ENCODE data around the gene SCN3B. TPM values are rescaled to one million over a fixed set of nuclear protein-coding genes. Genes with fewer than 3 reads are reported as not detected.

Gene SCN3B
- total RNA-seq, 1 experiment from 2014 or later, result 0.77 TPM

DNA sequence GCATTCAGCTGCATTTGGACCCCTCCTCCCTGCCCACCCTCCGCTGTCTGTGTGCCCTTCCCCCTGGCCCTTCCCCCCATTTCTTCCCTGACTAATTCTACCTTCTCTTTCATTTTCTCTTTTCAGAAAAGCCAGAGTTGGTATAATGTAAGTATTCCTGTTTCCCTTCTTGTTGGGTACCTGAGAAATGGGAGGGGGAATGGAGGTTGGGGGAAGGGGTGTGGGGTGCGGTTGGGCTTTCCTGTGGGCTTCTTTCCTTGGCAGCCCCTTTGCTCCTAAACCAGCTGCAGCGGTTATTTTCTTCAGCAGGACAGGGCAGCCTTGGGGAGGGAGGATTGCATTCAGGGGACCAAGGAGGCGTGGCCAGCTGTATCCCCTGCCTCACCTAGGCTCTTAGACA is 70.2 kb downstream of the SCN3B start:
- Histone ChIP-seq H2BK15ac (ENCODE audit: low read depth, low read length) (no peak overlapping the region), H3K23me2 (ENCODE audit: insufficient read length, low read depth, low read length, poor library complexity, severe bottlenecking) (no peaks in the 10 kb centered on the region), H2BK5ac (ENCODE audit: insufficient read length, low read length) (no peak overlapping the region), H2BK20ac (ENCODE audit: low read depth, low read length, poor library complexity, severe bottlenecking) (no peak overlapping the region), H3K9me3 (ENCODE audit: control insufficient read depth, low read depth, low read length) (no peaks in the 10 kb centered on the region), H3K4ac (ENCODE audit: low read depth, low read length) (no peak overlapping the region), H3T11ph (ENCODE audit: low read length) (no peak overlapping the region), H4K5ac (ENCODE audit: insufficient read length, low read depth, low read length) (no peak overlapping the region), H3K79me1 (ENCODE audit: insufficient read depth, low read depth, low read length, poor library complexity, severe bottlenecking) (no peaks in the 10 kb centered on the region), H2BK12ac (ENCODE audit: insufficient read length, low read depth, low read length) (no peak overlapping the region), H4K91ac (ENCODE audit: insufficient read length, low read depth, low read length) (no peak overlapping the region), H3K23ac (ENCODE audit: insufficient read length, low read depth, low read length) (no peak overlapping the region), H2AFZ (ENCODE audit: low read length) (no peak overlapping the region), H3K9ac (ENCODE audit: extremely low read depth, insufficient read length, low read length) (no peak overlapping the region), H2BK120ac (ENCODE audit: low read depth, low read length, poor library complexity, severe bottlenecking) (no peak overlapping the region), H4K20me1 (ENCODE audit: control insufficient read depth, insufficient read depth, insufficient read length) (no peaks in the 10 kb centered on the region), H3K27ac (ENCODE audit: insufficient read length, low read depth, low read length) (no peak overlapping the region), H3K27me3 (ENCODE audit: insufficient read depth, low read length) (no peaks in the 10 kb centered on the region), H3K4me1 (ENCODE audit: insufficient read depth, low read length) (no peaks in the 10 kb centered on the region; the same call in 1 of the 2 replicates), H3K14ac (ENCODE audit: insufficient read depth, low read length) (no peak overlapping the region), H4K8ac (replicated peaks; ENCODE audit: insufficient read length, low read depth, low read length) (no peak overlapping the region), H3K4me2 (ENCODE audit: insufficient read depth, insufficient read length, low read length) (no peak overlapping the region), H3K56ac (ENCODE audit: insufficient read length, low read depth, low read length) (no peak overlapping the region), H3K18ac (ENCODE audit: insufficient read length, low read depth, low read length) (no peak overlapping the region), H2AK5ac (ENCODE audit: insufficient read length, low read length) (no peak overlapping the region), H3K79me2 (ENCODE audit: insufficient read depth, low read length) (no peaks in the 10 kb centered on the region)
- Mint-ChIP-seq H3K4me1 (peaks cover 28 to 34% of the 10 kb centered on the region in 2 experiments), H3K9me3 (peaks cover 0 to 3% of the 10 kb centered on the region in 2 experiments; a peak in 1 of 5 replicates), H3K4me3 (no peak overlapping the region), H3K27ac (no peak overlapping the region), H3K36me3 (ENCODE audit: insufficient read depth in 1 of 3, low read depth in 3 of 3) (peaks cover 4 to 5% (median 5%) of the 10 kb centered on the region in 3 experiments; a peak in 6 of 7 replicates), H3K27me3 (ENCODE audit: low read depth) (peaks cover 7% of the 10 kb centered on the region)
- TF ChIP-seq, protein P1, sequence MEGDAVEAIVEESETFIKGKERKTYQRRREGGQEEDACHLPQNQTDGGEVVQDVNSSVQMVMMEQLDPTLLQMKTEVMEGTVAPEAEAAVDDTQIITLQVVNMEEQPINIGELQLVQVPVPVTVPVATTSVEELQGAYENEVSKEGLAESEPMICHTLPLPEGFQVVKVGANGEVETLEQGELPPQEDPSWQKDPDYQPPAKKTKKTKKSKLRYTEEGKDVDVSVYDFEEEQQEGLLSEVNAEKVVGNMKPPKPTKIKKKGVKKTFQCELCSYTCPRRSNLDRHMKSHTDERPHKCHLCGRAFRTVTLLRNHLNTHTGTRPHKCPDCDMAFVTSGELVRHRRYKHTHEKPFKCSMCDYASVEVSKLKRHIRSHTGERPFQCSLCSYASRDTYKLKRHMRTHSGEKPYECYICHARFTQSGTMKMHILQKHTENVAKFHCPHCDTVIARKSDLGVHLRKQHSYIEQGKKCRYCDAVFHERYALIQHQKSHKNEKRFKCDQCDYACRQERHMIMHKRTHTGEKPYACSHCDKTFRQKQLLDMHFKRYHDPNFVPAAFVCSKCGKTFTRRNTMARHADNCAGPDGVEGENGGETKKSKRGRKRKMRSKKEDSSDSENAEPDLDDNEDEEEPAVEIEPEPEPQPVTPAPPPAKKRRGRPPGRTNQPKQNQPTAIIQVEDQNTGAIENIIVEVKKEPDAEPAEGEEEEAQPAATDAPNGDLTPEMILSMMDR (conservative IDR thresholded peaks at IDR 0.05), result no peak
- DNase-seq, result no peak
- no CpG with 5 or more reads among the region's 4 CpGs for WGBS (ENCODE audit: extremely low coverage, insufficient read length, low lambda C conversion rate)

All from H9 (cell line).